CD8-positive, alpha-beta memory T cell (primary cell): ENCODE data around the gene GAN. TPM values are rescaled to one million over a fixed set of nuclear protein-coding genes. Genes with fewer than 3 reads are reported as not detected.

Experiments
- CTCF ChIA-PET: fragments of 350-600 bp; sonication (Branson Sonifier 250); formaldehyde crosslinking; loops from one replicate; lab custom pipeline; 2021; ENCODE audit warnings: antibody characterized with exemption; lab: Charles Lee
- POLR2A ChIA-PET: fragments of 350-600 bp; sonication (Branson Sonifier 250); formaldehyde crosslinking; loops from one replicate; lab custom pipeline; 2021; ENCODE audit warnings: antibody characterized with exemption; lab: Charles Lee
- DNase-seq, 5 donors: peaks; one replicate each; pipeline versions ENCODE4 v3.0.0 to v3.0.0-alpha.2; 2020 to 2022; ENCODE audit warnings: mixed read lengths in 1 of 5
- H3K27ac ChIP-seq: one replicate; pipeline ENCODE4 v1.7.0; 2013; ENCODE audit warnings: low read depth, mild to moderate bottlenecking, low read length, moderate library complexity
- H3K27me3 ChIP-seq: 2 replicates; pipeline ENCODE4 v1.7.0; 2013; ENCODE audit warnings: low read length, mild to moderate bottlenecking; ENCODE audit not compliant: insufficient read depth, poor library complexity, severe bottlenecking
- H3K36me3 ChIP-seq: 2 replicates; pipeline ENCODE4 v1.7.0; 2013; ENCODE audit warnings: mild to moderate bottlenecking, low read length, moderate library complexity; ENCODE audit not compliant: insufficient read depth
- H3K4me1 ChIP-seq: 2 replicates; pipeline ENCODE4 v1.7.0; 2013; ENCODE audit warnings: mild to moderate bottlenecking, low read length, moderate library complexity; ENCODE audit not compliant: insufficient read depth
- H3K4me3 ChIP-seq: 2 replicates; pipeline ENCODE4 v1.7.0; 2013; ENCODE audit warnings: mild to moderate bottlenecking, low read length
- H3K9me3 ChIP-seq: 2 replicates; pipeline ENCODE4 v1.7.0; 2013; ENCODE audit warnings: mild to moderate bottlenecking, low read length
- H3K27ac Mint-ChIP-seq, 8 donors: one replicate each; pipeline ENCODE4 v1.8.0; 2020 to 2021; ENCODE audit warnings: mixed read lengths in 8 of 8, mild to moderate bottlenecking in 6 of 8, inconsistent platforms in 3 of 8, moderate library complexity in 3 of 8
- H3K27me3 Mint-ChIP-seq, 2 donors: one replicate each; pipeline ENCODE4 v1.8.0; 2020 to 2021; ENCODE audit warnings: mixed read lengths in 2 of 2, mild to moderate bottlenecking in 1 of 2, moderate library complexity in 1 of 2
- H3K36me3 Mint-ChIP-seq, 3 donors: one replicate each; pipeline ENCODE4 v1.8.0; 2020 to 2021; ENCODE audit warnings: mixed read lengths in 3 of 3, inconsistent platforms in 1 of 3, mild to moderate bottlenecking in 1 of 3
- H3K4me1 Mint-ChIP-seq, 3 donors: one replicate each; pipeline ENCODE4 v1.8.0; 2020 to 2021; ENCODE audit warnings: mixed read lengths in 3 of 3, inconsistent platforms in 1 of 3, mild to moderate bottlenecking in 1 of 3
- H3K4me3 Mint-ChIP-seq, 7 donors: one replicate each; pipeline ENCODE4 v1.8.0; 2020 to 2021; ENCODE audit warnings: mixed read lengths in 7 of 7, mild to moderate bottlenecking in 6 of 7, moderate library complexity in 4 of 7, inconsistent platforms in 2 of 7
- H3K9me3 Mint-ChIP-seq, 5 donors: one replicate each; pipeline ENCODE4 v1.8.0; 2020 to 2022; ENCODE audit warnings: mixed read lengths in 5 of 5, mild to moderate bottlenecking in 3 of 5, moderate library complexity in 2 of 5, inconsistent platforms in 1 of 5
- polyA plus RNA-seq: library from polyadenylated mRNA; unstranded; fragments of 300-500 nt; fragmentation: Illumina TruSeq; gene quantifications from one replicate; pipeline ENCODE4 v1.2.3, GENCODE V29; 2021
- total RNA-seq, 2 experiments: library from RNA; stranded (reverse); gene quantifications; one replicate each; pipeline ENCODE4 v1.2.3, GENCODE V29; 2021

The GAN gene
- total and polyA plus RNA-seq, 3 experiments from 2014 or later = 2.4 to 12.0 (median 11.0) TPM

GRCh38 chr16:81366316-81366932, 51.7 kb downstream of the GAN start:
- H3K36me3 ChIP-seq = peaks cover 4% of the 10 kb centered on the region
- H3K9me3 Mint-ChIP-seq = no peaks in the 10 kb centered on the region

GRCh38 chr16:81367821-81368220, 53.1 kb downstream of the GAN start:
- no peak overlapping the region for H3K4me3 Mint-ChIP-seq
- Histone ChIP-seq H3K9me3 (no peaks in the 10 kb centered on the region), H3K4me3 (no peak overlapping the region), H3K27me3 (no peaks in the 10 kb centered on the region), H3K27ac (no peak overlapping the region), H3K4me1 (no peaks in the 10 kb centered on the region), H3K36me3 (peaks cover 4% of the 10 kb centered on the region)
- H3K36me3 Mint-ChIP-seq = peaks cover 5 to 86% (median 31%) of the 10 kb centered on the region in 3 donors
- H3K9me3 Mint-ChIP-seq = no peaks in the 10 kb centered on the region
- no peaks in the 10 kb centered on the region for H3K4me1 Mint-ChIP-seq
- no peaks in the 10 kb centered on the region for H3K27me3 Mint-ChIP-seq
- no peak for DNase-seq
- no peak overlapping the region for H3K27ac Mint-ChIP-seq
- POLR2A ChIA-PET = no interaction called here
- CTCF ChIA-PET = interaction anchor here (1.3 kb wide), 1 partner anchor 368 kb away, joined by 5 read pairs; no protein-coding TSS in a partner anchor

More at GRCh38 chr16:81366316-81366932, 51.7 kb downstream of the GAN start:
- no peak overlapping the region for H3K4me3 Mint-ChIP-seq
- H3K27ac Mint-ChIP-seq = peak overlapping the region in 3 of 8 donors; percentile 24 to 52 (median 38)
- CTCF ChIA-PET = interaction anchor here (0.7 to 2.4 kb wide), 17 partner anchors 12 to 507 kb away, joined by 3 to 19 read pairs (median 3); no protein-coding TSS in a partner anchor
- Histone ChIP-seq H3K4me3 (no peak overlapping the region), H3K4me1 (no peaks in the 10 kb centered on the region), H3K27me3 (no peaks in the 10 kb centered on the region), H3K27ac (no peak overlapping the region), H3K9me3 (no peaks in the 10 kb centered on the region)
- no peaks in the 10 kb centered on the region for H3K4me1 Mint-ChIP-seq
- peaks cover 5 to 88% (median 30%) of the 10 kb centered on the region in 3 donors for H3K36me3 Mint-ChIP-seq
- DNase-seq = peak in 2 of 5 donors; percentile 31 to 37
- POLR2A ChIA-PET = no interaction called here
- H3K27me3 Mint-ChIP-seq = no peaks in the 10 kb centered on the region

DNA sequence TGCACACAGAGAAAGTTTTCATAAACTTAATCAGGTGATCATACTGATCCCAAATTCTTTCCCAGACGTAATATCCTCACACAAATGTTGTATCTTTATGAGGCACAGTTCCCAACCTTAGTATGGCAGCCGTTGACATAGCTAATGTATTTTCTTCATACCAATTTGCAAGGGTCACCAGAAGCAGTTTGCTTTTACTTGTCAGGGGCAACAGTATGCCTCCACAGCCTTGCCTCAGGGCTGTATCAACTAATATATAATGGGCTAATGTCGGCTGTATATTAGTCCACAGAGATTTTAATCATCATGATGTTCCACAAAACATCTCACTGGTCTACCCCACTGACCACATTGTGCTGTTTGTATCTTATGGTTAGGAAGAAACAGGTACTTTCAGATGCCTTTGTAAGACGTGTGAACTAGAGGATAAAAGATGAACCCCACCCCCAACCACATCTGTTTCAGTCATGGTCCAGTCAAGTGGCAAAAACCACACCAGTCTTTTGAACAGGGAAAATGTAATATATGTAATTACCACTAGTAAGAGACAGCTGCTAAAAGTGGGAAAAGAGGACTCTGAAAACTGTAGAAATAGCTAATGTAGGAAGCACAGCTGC, 55.2 kb downstream of the GAN start:
- Histone ChIP-seq H3K27ac (no peak overlapping the region), H3K27me3 (no peaks in the 10 kb centered on the region), H3K36me3 (peaks cover 4% of the 10 kb centered on the region), H3K4me3 (no peak overlapping the region), H3K4me1 (no peaks in the 10 kb centered on the region), H3K9me3 (no peaks in the 10 kb centered on the region)
- CTCF ChIA-PET = interaction anchor here (1.4 to 1.5 kb wide), 2 partner anchors 13 to 360 kb away, joined by 3 to 6 read pairs; no protein-coding TSS in a partner anchor
- no peak for DNase-seq
- Mint-ChIP-seq H3K36me3 (peaks cover 5 to 86% (median 30%) of the 10 kb centered on the region in 3 donors), H3K27me3 (no peaks in the 10 kb centered on the region), H3K4me1 (peaks cover 0 to 2% (median 0%) of the 10 kb centered on the region in 3 donors), H3K27ac (peak overlapping the region in 1 of 8 donors; percentile 57), H3K4me3 (no peak overlapping the region), H3K9me3 (no peaks in the 10 kb centered on the region)
- POLR2A ChIA-PET = no interaction called here

DNA sequence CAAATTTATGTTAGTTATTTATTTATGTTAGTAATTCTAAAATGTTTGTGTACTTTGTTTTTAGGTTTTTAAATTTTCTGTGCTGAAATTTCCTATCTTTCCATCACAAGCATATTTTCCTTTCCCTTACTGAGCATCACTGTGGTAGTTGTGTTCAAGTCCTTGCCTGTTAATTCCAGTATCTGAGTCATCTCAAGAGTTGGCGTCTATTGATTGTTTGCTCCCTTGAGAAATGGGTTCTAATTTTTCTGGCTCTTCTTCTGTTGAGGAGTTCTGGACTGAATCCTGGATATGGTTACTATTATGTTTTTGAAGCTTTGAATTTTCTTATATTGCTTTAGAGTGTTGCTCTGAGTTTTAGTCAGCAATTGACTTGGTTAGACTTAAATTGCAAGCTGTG, 56.3 kb downstream of the GAN start:
- ChIA-PET POLR2A (no interaction called here), CTCF (interaction anchor here (1.4 to 1.5 kb wide), 2 partner anchors 11 to 359 kb away, joined by 3 to 6 read pairs; no protein-coding TSS in a partner anchor)

DNA sequence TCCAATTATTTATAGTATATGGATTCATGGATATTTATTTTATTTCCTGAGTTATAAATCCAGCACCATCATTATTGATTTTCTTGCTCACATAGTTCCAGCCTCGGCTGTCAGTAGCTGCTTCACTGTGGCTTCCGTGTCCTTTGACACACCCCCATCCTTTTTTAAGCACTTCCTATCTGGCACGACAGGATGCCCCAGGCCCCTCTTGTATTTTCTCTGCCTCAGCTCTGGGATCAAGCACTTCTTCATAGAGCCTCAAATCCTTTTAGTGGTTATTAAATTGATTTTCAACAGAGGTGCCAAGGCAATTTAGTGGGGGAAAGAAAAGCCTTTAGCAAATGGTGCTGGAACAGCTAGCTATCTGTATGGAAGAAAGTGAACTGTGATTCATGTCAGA, 59.8 kb downstream of the GAN start:
- POLR2A ChIA-PET = no interaction called here

More for the DNA sequence above, 56.3 kb downstream of the GAN start:
- no peak overlapping the region for H3K4me3 Mint-ChIP-seq
- Histone ChIP-seq H3K4me3 (no peak overlapping the region), H3K27ac (no peak overlapping the region), H3K36me3 (peaks cover under 1% of the 10 kb centered on the region), H3K27me3 (no peaks in the 10 kb centered on the region), H3K9me3 (no peaks in the 10 kb centered on the region), H3K4me1 (no peaks in the 10 kb centered on the region)
- H3K4me1 Mint-ChIP-seq = peaks cover 0 to 2% (median 0%) of the 10 kb centered on the region in 3 donors
- H3K9me3 Mint-ChIP-seq = no peaks in the 10 kb centered on the region
- H3K27ac Mint-ChIP-seq = no peak overlapping the region
- H3K36me3 Mint-ChIP-seq = peaks cover 5 to 78% (median 28%) of the 10 kb centered on the region in 3 donors
- no peak for DNase-seq
- no peaks in the 10 kb centered on the region for H3K27me3 Mint-ChIP-seq

DNA sequence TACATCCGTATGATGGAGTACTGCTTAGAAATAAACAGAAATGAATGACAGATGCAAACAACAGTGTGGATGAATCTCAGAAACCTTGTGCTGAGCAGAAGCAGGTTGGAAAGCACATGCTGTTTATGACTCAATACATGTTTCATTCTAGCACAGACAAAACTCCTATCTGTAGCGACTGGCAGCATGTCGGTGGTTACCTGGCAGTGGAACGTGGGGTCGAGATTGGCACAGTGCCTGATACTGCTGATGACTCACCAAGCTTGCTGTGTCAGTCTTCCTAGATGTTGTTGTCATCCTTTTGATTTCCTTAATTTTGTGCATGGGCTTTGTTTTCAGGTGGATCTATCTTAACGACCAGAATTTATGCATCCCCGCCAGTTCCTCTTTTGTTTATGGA, 62.1 kb downstream of the GAN start:
- H3K36me3 Mint-ChIP-seq = peaks cover 3 to 73% (median 25%) of the 10 kb centered on the region in 3 donors
- H3K9me3 Mint-ChIP-seq = no peaks in the 10 kb centered on the region
- Histone ChIP-seq H3K4me3 (no peak overlapping the region), H3K4me1 (no peaks in the 10 kb centered on the region), H3K27ac (no peak overlapping the region), H3K27me3 (no peaks in the 10 kb centered on the region), H3K9me3 (no peaks in the 10 kb centered on the region), H3K36me3 (peaks cover 14% of the 10 kb centered on the region)
- POLR2A ChIA-PET = no interaction called here
- no peaks in the 10 kb centered on the region for H3K27me3 Mint-ChIP-seq
- H3K4me1 Mint-ChIP-seq = peaks cover 0 to 2% (median 0%) of the 10 kb centered on the region in 3 donors
- DNase-seq = no peak
- CTCF ChIA-PET = no interaction called here
- H3K27ac Mint-ChIP-seq = peak overlapping the region in 1 of 8 donors; percentile 43
- H3K4me3 Mint-ChIP-seq = no peak overlapping the region

More for the DNA sequence above, 59.8 kb downstream of the GAN start:
- no peaks in the 10 kb centered on the region for H3K27me3 Mint-ChIP-seq
- no peaks in the 10 kb centered on the region for H3K9me3 Mint-ChIP-seq
- Histone ChIP-seq H3K27me3 (no peaks in the 10 kb centered on the region), H3K9me3 (no peaks in the 10 kb centered on the region), H3K36me3 (peaks cover 14% of the 10 kb centered on the region), H3K4me3 (no peak overlapping the region), H3K27ac (no peak overlapping the region), H3K4me1 (no peaks in the 10 kb centered on the region)
- DNase-seq = no peak
- peaks cover 3 to 79% (median 36%) of the 10 kb centered on the region in 3 donors for H3K36me3 Mint-ChIP-seq
- no peak overlapping the region for H3K4me3 Mint-ChIP-seq
- CTCF ChIA-PET = no interaction called here
- H3K4me1 Mint-ChIP-seq = peaks cover 0 to 2% (median 0%) of the 10 kb centered on the region in 3 donors
- H3K27ac Mint-ChIP-seq = peak overlapping the region in 2 of 8 donors; percentile 42 to 71

GRCh38 chr16:81378049-81378448, 63.3 kb downstream of the GAN start:
- CTCF ChIA-PET = no interaction called here
- peaks cover 0 to 2% (median 0%) of the 10 kb centered on the region in 3 donors for H3K4me1 Mint-ChIP-seq

DNA sequence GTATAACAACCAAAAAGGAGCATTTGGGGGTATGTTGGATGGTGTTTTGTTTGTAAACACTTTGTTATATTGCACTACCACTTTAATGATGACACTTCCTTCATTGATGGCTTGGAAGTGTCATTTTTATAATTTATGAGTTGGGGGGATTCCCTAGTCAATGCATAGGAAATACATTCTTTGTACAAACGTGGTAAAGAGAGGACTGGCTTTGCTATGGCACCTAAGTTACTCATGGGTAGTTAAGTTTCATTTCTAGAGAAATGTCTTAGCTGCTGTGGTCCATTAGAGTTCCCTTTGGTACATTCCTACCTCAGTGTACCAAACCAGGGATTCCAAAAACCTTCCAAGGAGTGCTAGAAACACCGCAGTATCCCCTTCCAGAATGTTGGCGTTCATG, 66.2 kb downstream of the GAN start:
- no peaks in the 10 kb centered on the region for H3K9me3 ChIP-seq
- Mint-ChIP-seq H3K36me3 (peaks cover 3 to 50% (median 18%) of the 10 kb centered on the region in 3 donors), H3K27ac (no peak overlapping the region), H3K27me3 (no peaks in the 10 kb centered on the region), H3K4me3 (no peak overlapping the region), H3K4me1 (no peaks in the 10 kb centered on the region), H3K9me3 (no peaks in the 10 kb centered on the region)
- no peak for DNase-seq
- no peaks in the 10 kb centered on the region for H3K27me3 ChIP-seq
- peaks cover 14% of the 10 kb centered on the region for H3K36me3 ChIP-seq
- no peak overlapping the region for H3K4me3 ChIP-seq
- CTCF ChIA-PET = interaction anchor here (0.7 kb wide), 1 partner anchor 15 kb away, joined by 3 read pairs; no protein-coding TSS in a partner anchor
- POLR2A ChIA-PET = no interaction called here
- no peak overlapping the region for H3K27ac ChIP-seq
- H3K4me1 ChIP-seq = no peaks in the 10 kb centered on the region

More at GRCh38 chr16:81378049-81378448, 63.3 kb downstream of the GAN start:
- Mint-ChIP-seq H3K27ac (peak overlapping the region in 1 of 8 donors; percentile 54), H3K9me3 (no peaks in the 10 kb centered on the region), H3K4me3 (no peak overlapping the region), H3K27me3 (no peaks in the 10 kb centered on the region), H3K36me3 (peaks cover 3 to 62% (median 16%) of the 10 kb centered on the region in 3 donors)
- no peak for DNase-seq
- H3K4me1 ChIP-seq = no peaks in the 10 kb centered on the region
- H3K27ac ChIP-seq = no peak overlapping the region
- H3K36me3 ChIP-seq = peaks cover 14% of the 10 kb centered on the region
- POLR2A ChIA-PET = no interaction called here
- H3K9me3 ChIP-seq = no peaks in the 10 kb centered on the region
- H3K27me3 ChIP-seq = no peaks in the 10 kb centered on the region
- no peak overlapping the region for H3K4me3 ChIP-seq
